Liver (tissue), 3 donors: ENCODE results near the gene HAAO.

Experiments used
- CTCF ChIP-seq: fragments of 150-350 bp; IDR thresholded peaks from 2 replicates; pipeline ENCODE4 v1.5.1; 2017; ENCODE audit warnings: improper control_type of control experiment, low read depth, low read length; ENCODE audit not compliant: missing input control
- REST ChIP-seq: IDR thresholded peaks from 2 replicates; pipeline ENCODE4 v1.6.1; 2016; ENCODE audit warnings: antibody characterized with exemption, mild to moderate bottlenecking
- TAF1 ChIP-seq: conservative IDR thresholded peaks from 2 replicates; pipeline ENCODE4 v1.6.1; 2016; ENCODE audit warnings: antibody characterized with exemption, mild to moderate bottlenecking
- donor health status: healthy.
- donor health status: healthy.

- TF ChIP-seq TAF1 = no peak
- TF ChIP-seq CTCF = no peak
- TF ChIP-seq REST = no peak
Measured at GRCh38 chr2:42764901-42765300, 27.5 kb downstream of the HAAO start.
